H9 (cell line): ENCODE data around the gene ROBO2. TPM values are rescaled to one million over a fixed set of nuclear protein-coding genes. Genes with fewer than 3 reads are reported as not detected.

Source experiments
- DNase-seq: peaks from one replicate; pipeline ENCODE4 v3.0.0-alpha.2; 2017
- H2AFZ ChIP-seq: one replicate; pipeline ENCODE4 v1.6.1; 2013; ENCODE audit warnings: mild to moderate bottlenecking, low read length, control low read depth, moderate library complexity
- H2AK5ac ChIP-seq: 2 replicates; pipeline ENCODE4 v1.6.1; 2013; ENCODE audit warnings: low read length, control low read depth, mixed read lengths; ENCODE audit not compliant: insufficient read length
- H2BK120ac ChIP-seq: one replicate; pipeline ENCODE4 v1.6.1; 2013; ENCODE audit warnings: low read depth, mild to moderate bottlenecking, low read length, control low read depth, inconsistent platforms; ENCODE audit not compliant: poor library complexity, severe bottlenecking
- H2BK12ac ChIP-seq: 2 replicates; pipeline ENCODE4 v1.6.1; 2013; ENCODE audit warnings: low read length, control low read depth, mixed read lengths, low read depth; ENCODE audit not compliant: insufficient read length
- H2BK15ac ChIP-seq: 2 replicates; pipeline ENCODE4 v1.6.1; 2013; ENCODE audit warnings: low read depth, low read length, control low read depth
- H2BK20ac ChIP-seq: one replicate; pipeline ENCODE4 v1.6.1; 2013; ENCODE audit warnings: low read depth, mild to moderate bottlenecking, low read length, control low read depth, inconsistent platforms; ENCODE audit not compliant: poor library complexity, severe bottlenecking
- H2BK5ac ChIP-seq: 2 replicates; pipeline ENCODE4 v1.6.1; 2013; ENCODE audit warnings: low read length, control low read depth, mixed read lengths; ENCODE audit not compliant: insufficient read length
- H3K14ac ChIP-seq: 2 replicates; pipeline ENCODE4 v1.6.1; 2013; ENCODE audit warnings: low read length, control low read depth; ENCODE audit not compliant: insufficient read depth
- H3K18ac ChIP-seq: 2 replicates; pipeline ENCODE4 v1.6.1; 2013; ENCODE audit warnings: low read depth, mild to moderate bottlenecking, mixed read lengths, low read length, control low read depth; ENCODE audit not compliant: insufficient read length
- H3K23ac ChIP-seq: 2 replicates; pipeline ENCODE4 v1.6.1; 2013; ENCODE audit warnings: low read length, control low read depth, mixed read lengths, low read depth; ENCODE audit not compliant: insufficient read length
- H3K23me2 ChIP-seq: 2 replicates; pipeline ENCODE4 v1.6.1; 2013; ENCODE audit warnings: low read depth, mild to moderate bottlenecking, mixed read lengths, low read length, control low read depth; ENCODE audit not compliant: insufficient read length, poor library complexity, severe bottlenecking
- H3K27ac ChIP-seq: 2 replicates; pipeline ENCODE4 v1.5.1; 2013; ENCODE audit warnings: low read length, control low read depth, mixed read lengths, low read depth; ENCODE audit not compliant: insufficient read length
- H3K27me3 ChIP-seq: 2 replicates; pipeline ENCODE4 v1.6.1; 2013; ENCODE audit warnings: low read length, control low read depth, inconsistent platforms; ENCODE audit not compliant: insufficient read depth
- H3K4ac ChIP-seq: 2 replicates; pipeline ENCODE4 v1.6.1; 2013; ENCODE audit warnings: low read depth, mild to moderate bottlenecking, control low read depth, inconsistent platforms, low read length, moderate library complexity
- H3K4me1 ChIP-seq: 2 replicates; pipeline ENCODE4 v1.6.1; 2013; ENCODE audit warnings: low read length, control low read depth, inconsistent platforms; ENCODE audit not compliant: insufficient read depth
- H3K4me2 ChIP-seq: 2 replicates; pipeline ENCODE4 v1.6.1; 2013; ENCODE audit warnings: low read length, control low read depth, mixed read lengths; ENCODE audit not compliant: insufficient read length, insufficient read depth
- H3K56ac ChIP-seq: 2 replicates; pipeline ENCODE4 v1.6.1; 2013; ENCODE audit warnings: low read depth, mild to moderate bottlenecking, mixed read lengths, low read length, control low read depth; ENCODE audit not compliant: insufficient read length
- H3K79me1 ChIP-seq: 2 replicates; pipeline ENCODE4 v1.6.1; 2013; ENCODE audit warnings: low read depth, mild to moderate bottlenecking, moderate library complexity, low read length, control low read depth, inconsistent platforms; ENCODE audit not compliant: insufficient read depth, poor library complexity, severe bottlenecking
- H3K79me2 ChIP-seq: 2 replicates; pipeline ENCODE4 v1.6.1; 2013; ENCODE audit warnings: low read length, control low read depth, inconsistent platforms; ENCODE audit not compliant: insufficient read depth
- H3K9ac ChIP-seq: 2 replicates; pipeline ENCODE4 v1.6.1; 2013; ENCODE audit warnings: low read length, control low read depth, mixed read lengths; ENCODE audit not compliant: insufficient read length; ENCODE audit errors: extremely low read depth
- H3K9me3 ChIP-seq: one replicate; pipeline ENCODE4 v1.6.1; 2013; ENCODE audit warnings: low read depth, low read length, inconsistent platforms; ENCODE audit not compliant: control insufficient read depth
- H3T11ph ChIP-seq: one replicate; pipeline ENCODE4 v1.6.1; 2013; ENCODE audit warnings: mild to moderate bottlenecking, low read length, control low read depth, inconsistent platforms
- H4K20me1 ChIP-seq: one replicate; pipeline ENCODE4 v1.6.1; 2013; ENCODE audit not compliant: control insufficient read depth, insufficient read length, insufficient read depth
- H4K5ac ChIP-seq: 2 replicates; pipeline ENCODE4 v1.6.1; 2013; ENCODE audit warnings: low read depth, mild to moderate bottlenecking, mixed read lengths, low read length, control low read depth; ENCODE audit not compliant: insufficient read length
- H4K8ac ChIP-seq: replicated peaks from 2 replicates; pipeline ENCODE4 v1.6.1; 2013; ENCODE audit warnings: low read length, control low read depth, mixed read lengths, low read depth; ENCODE audit not compliant: insufficient read length
- H4K91ac ChIP-seq: 2 replicates; pipeline ENCODE4 v1.6.1; 2013; ENCODE audit warnings: low read depth, mild to moderate bottlenecking, moderate library complexity, mixed read lengths, low read length, control low read depth; ENCODE audit not compliant: insufficient read length
- H3K27ac Mint-ChIP-seq, 3 experiments: 2 replicates in 2 of 3; 3 replicates in 1 of 3; pipeline ENCODE4 v1.8.0; 2020 to 2021; ENCODE audit warnings: mixed read lengths in 3 of 3, mild to moderate bottlenecking in 1 of 3, moderate library complexity in 1 of 3
- H3K27me3 Mint-ChIP-seq: 2 replicates; pipeline ENCODE4 v1.8.0; 2021; ENCODE audit warnings: low read depth, mild to moderate bottlenecking, moderate library complexity, mixed read lengths
- H3K36me3 Mint-ChIP-seq, 3 experiments: 2 replicates in 2 of 3; 3 replicates in 1 of 3; pipeline ENCODE4 v1.8.0; 2020 to 2021; ENCODE audit warnings: low read depth in 3 of 3, mixed read lengths in 3 of 3; ENCODE audit not compliant: insufficient read depth in 1 of 3
- H3K4me1 Mint-ChIP-seq, 2 experiments: 2 replicates each; pipeline ENCODE4 v1.8.0; 2020; ENCODE audit warnings: mixed read lengths in 2 of 2
- H3K4me3 Mint-ChIP-seq, 2 experiments: 2 replicates in 1 of 2; 3 replicates in 1 of 2; pipeline ENCODE4 v1.8.0; 2020 to 2021; ENCODE audit warnings: mild to moderate bottlenecking in 2 of 2, mixed read lengths in 2 of 2, moderate library complexity in 1 of 2
- H3K9me3 Mint-ChIP-seq, 2 experiments: 2 replicates in 1 of 2; 3 replicates in 1 of 2; pipeline ENCODE4 v1.8.0; 2020; ENCODE audit warnings: mild to moderate bottlenecking in 2 of 2, mixed read lengths in 2 of 2, moderate library complexity in 1 of 2
- WGBS: extraction: QIAGEN DNeasy Blood & Tissue Kit; methylation state at CpG from one replicate; pipeline ENCODE4 v1.1.7; 2013; ENCODE audit warnings: missing lambda C conversion rate, low lambda C conversion rate, mixed read lengths; ENCODE audit not compliant: insufficient read length; ENCODE audit errors: extremely low coverage; 5-methylcytosine and 5-hydroxymethylcytosine counted together
- total RNA-seq: library from RNA; stranded (reverse); gene quantifications from 2 replicates; pipeline ENCODE4 v1.2.1, GENCODE V29; 2021
- TF ChIP-seq, protein P1 (sequence below): fragments of 200-600 bp; sonication (generic); conservative IDR thresholded peaks from 3 replicates; pipeline ENCODE4 v1.8.0; 2021; ENCODE audit warnings: antibody characterized with exemption, mild to moderate bottlenecking

The ROBO2 gene
- total RNA-seq, 1 experiment from 2014 or later, result 2.3 TPM

DNA sequence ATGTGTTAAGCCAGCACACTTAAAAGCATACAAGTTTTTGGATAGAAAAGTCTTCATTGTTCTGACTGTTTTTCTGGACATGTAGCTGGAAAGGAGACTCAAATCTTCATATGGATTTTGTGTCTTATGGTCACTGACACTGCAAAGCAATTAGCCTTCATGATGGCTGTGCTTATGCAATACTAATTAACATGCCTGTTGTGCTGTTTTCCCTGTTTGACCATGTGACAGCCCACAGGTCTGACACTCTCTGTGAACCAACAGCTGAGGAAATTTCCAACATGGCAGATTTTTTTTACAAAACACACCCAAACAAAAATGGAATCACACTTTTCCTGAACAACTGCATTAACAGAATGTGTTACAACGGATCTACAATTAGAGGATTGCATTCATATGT is 248.4 kb downstream of the ROBO2 start:
- H2AK5ac ChIP-seq, result no peak overlapping the region
- no peak overlapping the region for H3K18ac ChIP-seq
- Mint-ChIP-seq H3K9me3 (no peaks in the 10 kb centered on the region), H3K4me1 (peaks cover 6 to 7% of the 10 kb centered on the region in 2 experiments; a peak in 3 of 4 replicates), H3K4me3 (no peak overlapping the region), H3K36me3 (no peaks in the 10 kb centered on the region), H3K27ac (no peak overlapping the region), H3K27me3 (no peaks in the 10 kb centered on the region)
- TF ChIP-seq, protein P1, sequence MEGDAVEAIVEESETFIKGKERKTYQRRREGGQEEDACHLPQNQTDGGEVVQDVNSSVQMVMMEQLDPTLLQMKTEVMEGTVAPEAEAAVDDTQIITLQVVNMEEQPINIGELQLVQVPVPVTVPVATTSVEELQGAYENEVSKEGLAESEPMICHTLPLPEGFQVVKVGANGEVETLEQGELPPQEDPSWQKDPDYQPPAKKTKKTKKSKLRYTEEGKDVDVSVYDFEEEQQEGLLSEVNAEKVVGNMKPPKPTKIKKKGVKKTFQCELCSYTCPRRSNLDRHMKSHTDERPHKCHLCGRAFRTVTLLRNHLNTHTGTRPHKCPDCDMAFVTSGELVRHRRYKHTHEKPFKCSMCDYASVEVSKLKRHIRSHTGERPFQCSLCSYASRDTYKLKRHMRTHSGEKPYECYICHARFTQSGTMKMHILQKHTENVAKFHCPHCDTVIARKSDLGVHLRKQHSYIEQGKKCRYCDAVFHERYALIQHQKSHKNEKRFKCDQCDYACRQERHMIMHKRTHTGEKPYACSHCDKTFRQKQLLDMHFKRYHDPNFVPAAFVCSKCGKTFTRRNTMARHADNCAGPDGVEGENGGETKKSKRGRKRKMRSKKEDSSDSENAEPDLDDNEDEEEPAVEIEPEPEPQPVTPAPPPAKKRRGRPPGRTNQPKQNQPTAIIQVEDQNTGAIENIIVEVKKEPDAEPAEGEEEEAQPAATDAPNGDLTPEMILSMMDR, result no peak
- no peak overlapping the region for H4K5ac ChIP-seq
- H3K4me1 ChIP-seq, result no peaks in the 10 kb centered on the region; the same call in 1 of the 2 replicates
- no peak overlapping the region for H3K9ac ChIP-seq
- H3K23me2 ChIP-seq, result no peaks in the 10 kb centered on the region
- DNase-seq, result no peak
- no peak overlapping the region for H2BK120ac ChIP-seq
- no peak overlapping the region for H2BK15ac ChIP-seq
- H3K56ac ChIP-seq, result no peak overlapping the region
- no peak overlapping the region for H3K14ac ChIP-seq
- H2BK20ac ChIP-seq, result no peak overlapping the region
- H3K4ac ChIP-seq, result no peak overlapping the region
- no peak overlapping the region for H4K91ac ChIP-seq
- H3K23ac ChIP-seq, result no peak overlapping the region
- no peak overlapping the region for H2BK12ac ChIP-seq
- WGBS, result no CpG with 5 or more reads among the region's 1 CpG
- H3K9me3 ChIP-seq, result no peaks in the 10 kb centered on the region
- H4K20me1 ChIP-seq, result no peaks in the 10 kb centered on the region
- no peak overlapping the region for H3T11ph ChIP-seq
- no peak overlapping the region for H3K4me2 ChIP-seq
- no peak overlapping the region for H2AFZ ChIP-seq
- no peaks in the 10 kb centered on the region for H3K79me2 ChIP-seq
- H3K27ac ChIP-seq, result no peak overlapping the region
- H2BK5ac ChIP-seq, result no peak overlapping the region
- H3K27me3 ChIP-seq, result no peaks in the 10 kb centered on the region
- no peak overlapping the region for H4K8ac ChIP-seq
- no peaks in the 10 kb centered on the region for H3K79me1 ChIP-seq
